Stimulated activated naive CD8-positive, alpha-beta T cell treated with anti-CD3 and anti-CD28 coated beads, Interleukin-15, Interleukin-2, amounts not matched to agents 100 U/mL and 50 U/mL, for 24 hours (primary cell): Measurements from ENCODE around the gene PHACTR4.
"Not testable (repeated sequence)": the region's sequence is repeated elsewhere in the genome, so short reads cannot be mapped to it uniquely, and the experiment has no call there.

Source experiments
- ATAC-seq: fragments of 150-1000 bp; cut with Tn5 transposase; one replicate; pipeline ENCODE4 v1.10.0; 2021
- DNase-seq: peaks from one replicate; pipeline ENCODE4 v3.0.0; 2021

PHACTR4 gene

DNA sequence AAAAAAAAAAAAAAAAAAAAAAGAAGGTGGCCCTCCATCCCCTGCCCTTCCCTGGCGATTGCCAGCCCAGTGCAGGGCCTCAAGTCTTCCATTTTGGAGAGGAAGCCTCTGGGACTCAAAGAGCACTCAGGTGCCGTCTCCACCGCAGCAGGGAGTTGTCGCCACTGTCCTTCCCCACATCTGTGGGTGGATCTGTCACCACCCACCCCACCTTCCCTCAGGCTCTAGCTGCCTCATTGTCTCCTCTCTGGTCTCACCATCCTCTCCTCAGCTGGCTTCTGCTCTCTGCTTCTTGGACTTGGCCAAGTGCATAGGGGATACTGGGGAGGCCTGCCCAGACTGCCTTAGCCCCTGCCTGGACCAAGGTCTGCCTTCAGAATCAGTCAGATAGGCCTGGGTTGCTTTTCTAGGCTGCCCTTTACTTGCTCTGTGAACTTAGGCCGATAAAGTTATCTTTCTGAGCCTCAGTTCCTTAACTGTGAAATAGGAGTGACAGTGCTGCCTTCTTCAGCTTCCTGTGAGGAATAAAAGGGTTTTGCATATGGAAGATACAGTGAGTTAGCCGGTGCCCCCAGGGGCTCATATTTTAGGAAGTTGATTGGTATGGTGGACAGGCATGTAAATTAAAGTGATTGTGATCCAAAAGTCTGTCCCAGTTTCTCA lies 152.1 kb downstream of the PHACTR4 start:
- no peak for ATAC-seq
- DNase-seq = no peak

DNA sequence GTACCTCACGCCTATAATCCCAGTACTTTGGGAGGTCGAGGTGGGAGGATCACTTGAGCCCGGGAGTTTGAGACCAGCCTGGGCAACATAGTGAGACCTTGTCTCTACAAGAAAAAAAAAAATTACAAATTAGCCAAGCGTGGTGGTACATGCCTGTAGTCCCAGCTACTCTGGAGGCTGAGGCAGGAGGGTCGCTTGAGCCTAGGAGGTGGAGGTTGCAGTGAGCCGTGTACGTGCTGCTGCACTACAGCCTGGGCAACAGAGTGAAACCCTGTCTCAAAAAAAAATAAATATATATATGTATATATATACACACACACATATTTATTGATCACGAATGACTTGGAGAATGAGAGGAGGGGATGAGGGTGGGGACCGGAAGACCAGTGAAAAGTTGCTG lies 153.0 kb downstream of the PHACTR4 start:
- not testable (repeated sequence) for ATAC-seq, DNase-seq

DNA sequence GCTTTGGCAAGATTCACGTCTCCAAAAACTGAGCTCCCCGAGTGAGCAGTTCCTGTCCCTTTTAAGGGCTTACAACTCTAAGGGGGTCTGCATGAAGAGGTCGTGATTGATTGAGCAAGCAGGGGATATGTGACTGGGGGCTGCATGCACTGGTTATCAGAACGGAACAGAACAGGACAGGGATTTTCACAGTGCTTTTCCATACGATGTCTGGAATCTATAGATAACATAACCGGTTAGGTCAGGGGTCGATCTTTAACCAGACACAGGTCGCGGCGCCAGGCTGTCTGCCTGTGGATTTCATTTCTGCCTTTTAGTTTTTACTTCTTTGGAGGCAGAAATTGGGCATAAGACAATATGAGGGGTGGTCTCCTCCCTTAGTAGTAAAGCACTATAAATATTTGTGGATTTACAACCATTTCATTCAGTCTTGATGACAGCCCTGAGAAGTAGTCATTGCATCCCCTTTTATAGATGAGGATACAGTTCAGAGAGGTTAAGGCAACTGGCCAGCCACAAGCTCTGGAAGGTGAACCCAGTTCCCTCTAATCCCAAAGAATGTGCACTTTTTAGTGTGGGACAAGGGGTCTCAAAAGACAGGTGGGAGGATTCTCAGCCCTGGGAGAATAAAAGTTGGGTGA lies 155.6 kb downstream of the PHACTR4 start:
- not testable (repeated sequence) for DNase-seq, ATAC-seq

DNA sequence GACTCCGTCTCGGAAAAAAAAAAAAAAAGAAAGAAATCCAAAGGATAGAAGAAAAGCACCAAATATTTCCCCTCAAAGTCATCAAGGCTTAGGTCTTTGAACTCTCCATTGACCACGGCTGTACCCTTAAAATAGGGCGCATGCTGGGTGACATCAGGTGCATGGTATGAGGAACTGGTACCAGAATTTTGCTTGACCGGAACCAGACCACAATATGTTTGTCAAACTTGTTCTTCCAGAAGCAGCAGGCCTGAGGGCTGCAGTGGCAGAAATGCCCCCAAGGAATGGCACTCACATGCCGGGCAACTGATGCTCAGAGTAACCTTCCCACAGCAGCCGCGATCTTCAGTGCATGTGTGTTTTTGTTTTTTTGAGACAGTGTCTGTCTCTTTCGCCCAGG lies 157.3 kb downstream of the PHACTR4 start:
- ATAC-seq (no peak), DNase-seq (no peak)

DNA sequence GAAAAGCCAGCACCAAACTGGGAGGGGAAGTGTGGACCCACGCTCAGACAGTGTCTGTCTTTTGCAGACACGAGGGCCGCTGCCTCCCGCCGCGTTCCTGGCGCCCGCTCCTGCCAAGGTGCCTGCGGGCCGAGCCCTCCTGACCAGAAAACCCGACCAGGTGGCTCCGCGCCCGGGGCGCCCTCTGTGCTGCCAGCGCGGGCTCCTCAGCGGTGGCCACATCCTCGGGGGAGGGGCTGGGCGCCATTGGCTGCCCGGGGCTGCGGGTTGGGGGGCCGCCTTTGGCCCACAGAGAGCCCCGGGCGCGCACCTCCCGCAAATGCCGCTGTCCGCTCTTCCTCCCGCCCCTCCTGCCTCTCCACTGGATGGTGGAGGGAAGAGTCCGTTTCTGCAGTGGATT lies 160.9 kb downstream of the PHACTR4 start:
- DNase-seq (no peak), ATAC-seq (no peak)

DNA sequence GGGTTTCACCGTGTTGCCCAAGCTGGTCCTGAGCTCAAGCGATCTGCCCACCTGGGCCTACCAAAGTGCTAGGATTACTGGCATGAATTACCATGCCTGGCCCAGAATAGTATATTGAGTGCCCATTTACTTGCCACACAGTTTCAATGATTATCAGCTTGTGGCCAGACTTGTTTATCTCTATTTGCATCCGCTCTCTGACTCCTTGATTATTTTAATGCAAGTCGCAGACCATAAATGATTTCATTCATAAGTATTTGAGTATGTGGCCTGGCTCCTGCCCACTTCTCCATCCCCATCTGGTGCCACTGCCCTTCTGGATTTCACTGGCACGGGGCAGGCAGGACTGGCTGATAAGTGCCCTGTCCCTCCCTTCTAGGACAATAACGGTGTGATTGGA lies 165.1 kb downstream of the PHACTR4 start:
- ATAC-seq (no peak), DNase-seq (no peak)

DNA sequence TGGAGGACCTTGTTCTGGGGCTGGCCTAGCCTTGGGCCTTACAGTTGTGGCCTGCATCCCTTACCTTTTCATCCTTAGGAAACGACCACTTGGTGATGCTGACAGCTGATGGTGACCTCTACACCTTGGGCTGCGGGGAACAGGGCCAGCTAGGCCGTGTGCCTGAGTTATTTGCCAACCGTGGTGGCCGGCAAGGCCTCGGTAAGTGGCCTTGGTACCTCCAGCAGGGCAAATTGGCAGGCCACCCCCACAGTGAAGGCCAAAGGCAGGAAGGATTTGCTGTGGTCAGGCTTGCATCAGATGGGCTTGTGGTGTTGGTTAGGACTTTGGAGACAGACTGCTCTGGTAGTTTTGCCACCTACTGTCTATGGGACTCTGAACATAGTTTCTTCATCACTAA lies 165.6 kb downstream of the PHACTR4 start:
- no peak for ATAC-seq
- no peak for DNase-seq

DNA sequence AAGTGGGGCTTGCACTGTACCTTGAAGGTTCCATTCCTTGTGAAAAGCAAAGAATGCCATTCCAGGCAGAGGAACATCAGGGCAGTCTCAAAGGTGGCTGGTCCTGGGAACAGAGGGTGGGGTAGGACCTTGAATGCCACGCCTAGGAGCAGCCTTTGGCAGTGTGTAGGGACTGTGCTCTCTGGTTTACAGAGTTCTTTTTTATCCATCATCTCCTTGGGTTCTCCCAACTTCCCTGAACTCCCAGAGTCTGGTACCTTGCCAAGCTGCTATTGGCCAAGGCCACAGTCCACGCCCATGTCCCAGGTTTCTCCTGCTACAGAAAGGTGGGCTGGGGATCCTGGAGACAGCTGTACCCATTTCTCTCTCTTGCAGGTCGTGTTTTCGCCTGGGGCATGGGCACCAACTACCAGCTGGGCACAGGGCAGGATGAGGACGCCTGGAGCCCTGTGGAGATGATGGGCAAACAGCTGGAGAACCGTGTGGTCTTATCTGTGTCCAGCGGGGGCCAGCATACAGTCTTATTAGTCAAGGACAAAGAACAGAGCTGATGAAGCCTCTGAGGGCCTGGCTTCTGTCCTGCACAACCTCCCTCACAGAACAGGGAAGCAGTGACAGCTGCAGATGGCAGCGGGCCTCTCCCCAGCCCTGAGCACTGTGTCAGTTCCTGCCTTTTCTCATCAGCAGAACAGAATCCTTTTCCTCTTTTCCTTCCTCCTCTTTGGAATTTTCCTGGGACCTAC lies 168.1 kb downstream of the PHACTR4 start:
- DNase-seq = no peak
- ATAC-seq = peak; percentile 19

DNA sequence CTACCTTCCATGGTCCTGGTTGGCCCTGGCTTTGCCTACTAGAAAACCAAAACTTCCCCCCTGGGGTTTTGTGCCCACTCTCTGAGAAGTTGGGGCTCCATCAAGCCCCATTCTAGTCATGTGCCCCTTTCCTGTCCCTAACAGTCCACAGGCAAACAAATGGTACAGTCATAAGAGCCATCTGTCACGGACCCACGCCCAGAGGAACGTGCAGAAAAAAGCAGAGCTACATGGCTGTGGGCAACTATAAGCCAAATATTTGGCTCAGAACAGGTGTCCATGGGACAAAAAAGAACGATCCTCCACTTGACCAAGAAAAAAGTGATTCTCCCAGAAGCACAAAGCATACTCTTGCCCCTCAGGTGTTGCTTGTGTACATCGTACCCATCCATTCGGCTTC lies 168.7 kb downstream of the PHACTR4 start:
- DNase-seq = no peak

DNA sequence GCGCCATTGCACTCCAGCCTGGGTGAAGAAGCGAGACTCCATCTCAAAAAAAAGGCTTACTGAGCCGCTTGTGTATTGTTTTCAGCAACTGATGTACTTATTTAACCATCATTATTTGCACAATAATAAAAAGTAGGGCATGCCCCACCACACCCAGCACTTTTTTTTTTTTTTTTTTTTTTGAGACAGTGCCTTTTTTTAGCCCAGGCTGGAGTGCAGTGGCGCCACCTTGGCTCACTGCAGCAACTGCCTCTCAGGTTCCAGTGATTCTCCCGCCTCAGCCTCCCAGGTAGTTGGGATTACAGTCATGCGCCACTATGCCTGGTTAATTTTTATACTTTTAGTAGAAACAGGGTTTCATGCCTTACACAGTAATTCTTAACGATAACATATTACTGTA lies 171.1 kb downstream of the PHACTR4 start:
- no peak for ATAC-seq
- no peak for DNase-seq

More for the DNA sequence above, 168.7 kb downstream of the PHACTR4 start:
- no peak for ATAC-seq

DNA sequence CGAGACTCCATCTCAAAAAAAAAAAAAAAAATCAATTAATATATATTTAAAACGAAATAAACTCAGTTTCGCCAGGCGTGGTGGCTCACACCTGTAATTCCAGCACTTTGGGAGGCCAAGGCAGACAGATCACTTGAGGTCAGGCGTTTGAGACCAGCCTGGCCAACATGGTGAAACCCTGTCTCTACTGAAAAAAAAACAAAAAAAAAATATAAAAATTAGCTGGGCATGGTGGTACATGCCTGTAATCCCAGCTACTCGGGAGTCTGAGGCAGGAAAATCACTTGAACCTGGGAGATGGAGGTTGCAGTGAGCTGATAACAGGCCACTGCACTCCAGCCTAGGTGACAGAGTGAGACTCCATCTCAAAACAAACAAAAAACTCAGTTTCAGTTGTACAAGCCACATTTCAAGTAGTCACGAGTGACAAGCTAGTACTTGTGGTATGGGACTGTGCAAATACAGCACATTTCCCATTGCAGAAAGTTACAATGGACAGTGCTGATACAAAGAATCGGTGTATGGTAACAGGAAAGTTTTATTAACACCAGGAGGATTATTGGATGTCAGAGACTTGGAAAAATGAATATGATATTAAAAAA lies 172.0 kb downstream of the PHACTR4 start:
- not testable (repeated sequence) for DNase-seq, ATAC-seq

DNA sequence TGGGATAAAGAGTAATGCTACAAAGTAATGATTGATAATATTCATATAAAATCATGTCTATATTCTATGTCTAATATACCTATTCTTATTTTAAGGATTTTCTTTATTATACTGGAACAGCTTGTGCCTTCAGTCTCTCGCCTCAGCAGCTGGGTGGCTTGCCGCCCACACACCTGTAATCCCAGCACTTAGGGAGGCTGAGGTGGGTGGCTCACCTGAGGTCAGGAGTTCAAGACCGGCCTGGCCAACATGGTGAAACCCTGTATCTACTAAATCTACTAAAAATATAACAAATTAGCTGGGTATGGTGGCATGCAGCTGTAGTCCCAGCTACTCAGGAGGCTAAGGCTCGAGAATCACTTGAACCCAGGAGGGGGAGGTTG lies 175.7 kb downstream of the PHACTR4 start:
- no peak for ATAC-seq
- no peak for DNase-seq

DNA sequence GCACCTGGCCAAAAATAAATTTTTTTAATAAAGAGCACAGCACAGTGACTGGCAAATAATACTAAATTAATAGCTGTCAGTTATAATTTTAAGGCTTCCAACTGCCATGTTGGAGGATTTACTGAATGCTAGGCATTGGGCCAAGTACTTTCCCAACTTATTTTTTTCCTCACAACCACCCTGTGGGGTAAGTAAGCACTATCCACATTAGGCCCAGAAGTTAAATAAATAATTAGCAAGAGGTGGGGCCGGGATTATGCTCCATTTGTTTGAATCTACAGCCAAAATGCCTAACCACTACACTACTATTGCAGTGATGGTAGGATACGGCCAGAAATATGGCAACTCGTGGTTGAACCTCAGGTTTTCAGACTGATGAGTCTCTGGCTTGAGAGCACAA lies 178.8 kb downstream of the PHACTR4 start:
- DNase-seq (no peak), ATAC-seq (no peak)
